A549 treated with DMSO at 1 μM for 4 hours (cell line): ENCODE measurements around the gene SERPINA5. TPM values are rescaled to one million over a fixed set of nuclear protein-coding genes. Genes with fewer than 3 reads are reported as not detected.

ENCODE experiments used
- total RNA-seq: library from RNA; stranded (reverse); fragments of 200-300 nt; extraction: Qiagen RNA extraction; gene quantifications from 5 replicates; pipeline ENCODE4 v1.2.3, GENCODE V29; 2022; ENCODE audit warnings: low read depth

Gene SERPINA5
- total RNA-seq = 0.08 to 0.16 TPM (median 0.13 TPM) in 4 of 5 replicates, not detected in the other

DNA sequence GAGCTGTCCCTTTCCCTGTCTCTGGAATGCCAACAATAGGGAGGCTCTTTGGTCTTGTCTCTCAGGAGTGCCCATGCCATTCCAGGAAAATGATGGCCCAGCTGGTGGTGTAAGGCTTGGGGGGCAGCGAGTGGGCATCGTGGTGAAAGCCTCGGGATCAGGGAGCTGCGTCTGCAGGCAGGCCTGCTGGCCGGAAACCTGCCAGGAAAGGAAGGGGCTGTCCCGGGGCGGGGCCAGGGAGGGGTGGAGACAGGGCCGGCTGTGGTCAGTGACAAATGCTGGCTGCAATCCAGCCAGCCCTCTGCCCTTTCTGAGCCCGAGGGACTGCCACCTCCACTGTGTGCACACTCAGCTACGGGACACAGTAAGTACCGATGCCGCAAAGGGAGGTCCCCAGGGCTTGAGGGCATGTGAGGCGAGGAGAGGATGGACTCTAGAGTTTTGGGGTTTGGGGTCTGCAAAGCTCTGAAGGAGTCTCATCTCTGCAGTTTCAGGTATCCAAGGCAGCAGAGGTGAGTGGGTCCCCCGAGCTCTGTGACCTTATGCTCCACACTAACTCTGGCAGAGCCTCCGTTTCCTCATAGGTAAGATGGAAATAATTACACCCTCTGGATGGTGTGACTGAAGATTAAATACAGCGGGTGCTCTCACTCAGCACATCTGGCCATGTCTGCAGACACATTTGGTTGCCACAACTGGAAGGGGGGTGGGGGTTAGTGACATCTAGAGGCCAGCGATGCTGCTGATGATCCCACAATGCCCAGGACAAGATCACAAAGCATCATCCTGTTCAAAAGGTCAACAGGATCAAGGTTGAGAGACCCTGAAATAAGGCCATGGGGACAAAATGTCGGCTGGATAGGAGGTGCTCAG lies at the start of gene SERPINA5:
SERPINA5 (plus strand) TSS at position 300 of the 873 bp plus-strand sequence. CDS start 5,937 bp downstream, outside the sequence.

DNA sequence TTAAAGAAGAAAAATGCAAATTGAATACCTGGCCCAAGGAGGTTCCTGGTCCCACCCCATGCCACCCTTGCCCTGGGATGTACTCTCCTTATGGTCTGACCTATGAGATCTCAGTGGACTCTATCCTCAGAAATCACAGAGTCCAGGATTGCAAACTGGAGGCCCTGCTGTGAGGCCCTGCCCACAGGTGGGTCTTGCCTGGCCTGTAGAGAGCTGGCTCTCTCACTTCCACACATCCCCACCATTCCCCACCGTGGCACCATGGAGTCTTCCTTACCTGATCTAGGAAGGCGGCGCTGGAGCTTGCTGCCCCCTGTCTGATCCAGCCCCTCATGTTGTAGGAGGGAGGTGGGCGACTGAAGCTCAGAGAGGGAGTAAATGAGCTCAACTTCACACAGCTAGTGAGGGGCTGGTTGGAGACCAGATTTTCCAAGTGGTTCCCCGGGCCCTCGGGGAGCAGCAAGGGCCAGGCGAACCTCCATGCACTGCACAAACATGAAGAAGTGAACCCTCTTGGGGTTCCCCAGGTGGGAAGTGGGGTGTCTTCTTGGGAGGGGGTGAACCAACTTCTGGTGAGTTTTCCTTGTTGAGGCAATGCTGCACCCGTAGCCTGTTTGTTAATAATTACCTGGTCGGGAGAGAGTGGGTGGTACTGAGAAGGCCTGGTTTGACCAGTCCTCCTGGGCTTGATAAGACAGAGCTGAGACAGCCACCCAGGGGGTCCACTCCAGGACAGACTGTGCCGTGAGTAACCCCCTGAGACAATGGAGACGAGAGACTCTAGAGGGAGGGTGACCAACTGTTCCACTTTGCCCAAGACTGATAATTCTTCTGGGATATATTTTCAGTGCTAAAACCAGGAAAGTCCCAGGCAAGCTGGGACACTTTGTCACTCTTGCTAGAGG lies 20.2 kb upstream of the SERPINA5 start, which contains the start of gene SERPINA4:
SERPINA4 (plus strand) TSS at position 692 of the 905 bp plus-strand sequence. CDS start 2,041 bp downstream, outside the sequence.

GRCh38 chr14:94612174-94612573 lies 30.9 kb downstream of the SERPINA5 start, which contains the start of gene SERPINA3:
Gene SERPINA3 (plus strand): TSS chr14:94612391. CDS start chr14:94614442, 2,051 bp downstream.

Other genes starting within 250 kb of the SERPINA5 start
- gene SERPINA2, start 214.7 kb upstream of the SERPINA5 start, total RNA-seq = not detected in 5 replicates
- 0.37 to 0.92 TPM (median 0.63 TPM) in 5 replicates for gene SERPINA1, start 192.8 kb upstream of the SERPINA5 start, total RNA-seq
- not detected in 5 replicates for gene SERPINA11, start 128.6 kb upstream of the SERPINA5 start, total RNA-seq
- 0.13 to 0.15 TPM in 2 of 5 replicates, not detected in the others for gene SERPINA9, start 105.2 kb upstream of the SERPINA5 start, total RNA-seq
- gene SERPINA12, start 72.0 kb upstream of the SERPINA5 start, total RNA-seq = not detected in 5 replicates
- not detected in 5 replicates for gene SERPINA4, start 20.0 kb upstream of the SERPINA5 start, total RNA-seq
- gene SERPINA3, start 31.0 kb downstream of the SERPINA5 start, total RNA-seq = 5.4 to 7.9 TPM (median 5.9 TPM) in 5 replicates
- 0.27 to 0.55 TPM (median 0.37 TPM) in 5 replicates for gene GSC, start 188.7 kb downstream of the SERPINA5 start, total RNA-seq